Neuronal stem cell (in vitro differentiated cells): ENCODE data around the gene GRID1.

Experiments used
- DNase-seq: peaks from one replicate; pipeline ENCODE4 v3.0.0-alpha.2; 2013; ENCODE audit warnings: low spot score
- H2AFZ ChIP-seq: one replicate; pipeline ENCODE4 v1.6.1; 2013; ENCODE audit warnings: mild to moderate bottlenecking, low read length, inconsistent platforms
- H2AK5ac ChIP-seq: 2 replicates; pipeline ENCODE4 v1.6.1; 2013; ENCODE audit warnings: low read depth, mild to moderate bottlenecking, inconsistent platforms, low read length, moderate library complexity, mixed read lengths
- H2BK120ac ChIP-seq: 2 replicates; pipeline ENCODE4 v1.6.1; 2013; ENCODE audit warnings: low read depth, mild to moderate bottlenecking, inconsistent platforms, low read length, moderate library complexity, mixed read lengths
- H2BK12ac ChIP-seq: one replicate; pipeline ENCODE4 v1.6.1; 2013; ENCODE audit warnings: low read length, inconsistent platforms
- H2BK15ac ChIP-seq: 2 replicates; pipeline ENCODE4 v1.6.1; 2013; ENCODE audit warnings: mild to moderate bottlenecking, low read length, inconsistent platforms, mixed read lengths
- H2BK5ac ChIP-seq: one replicate; pipeline ENCODE4 v1.6.1; 2013; ENCODE audit warnings: inconsistent platforms, mild to moderate bottlenecking, low read length, moderate library complexity
- H3K14ac ChIP-seq: one replicate; pipeline ENCODE4 v1.6.1; 2013; ENCODE audit warnings: low read length, inconsistent platforms
- H3K18ac ChIP-seq: 2 replicates; pipeline ENCODE4 v1.6.1; 2013; ENCODE audit warnings: low read length, inconsistent platforms
- H3K23ac ChIP-seq: 2 replicates; pipeline ENCODE4 v1.6.1; 2013; ENCODE audit warnings: low read depth, mild to moderate bottlenecking, mixed read lengths, low read length, inconsistent platforms; ENCODE audit not compliant: poor library complexity
- H3K27ac ChIP-seq: replicated peaks from 3 replicates; pipeline ENCODE4 v1.5.1; 2013; ENCODE audit warnings: low read length, inconsistent platforms
- H3K27me3 ChIP-seq, 3 experiments: 2 replicates each; pipeline ENCODE4 v1.6.1; 2013; ENCODE audit warnings: low read length in 3 of 3, mild to moderate bottlenecking in 2 of 3, inconsistent platforms in 1 of 3, low read depth in 1 of 3, mixed read lengths in 1 of 3, moderate library complexity in 1 of 3; ENCODE audit not compliant: control insufficient read depth in 3 of 3, insufficient read depth in 3 of 3
- H3K36me3 ChIP-seq, 2 donors: replicated peaks in 1 of 2; 2 replicates each; pipeline ENCODE4 v1.6.1; 2013; ENCODE audit warnings: low read length in 2 of 2; ENCODE audit not compliant: control insufficient read depth in 2 of 2, insufficient read depth in 2 of 2
- H3K4ac ChIP-seq: 2 replicates; pipeline ENCODE4 v1.6.1; 2013; ENCODE audit warnings: inconsistent platforms, mild to moderate bottlenecking, low read length, moderate library complexity
- H3K4me1 ChIP-seq, 2 donors: 1 replicate in 1 of 2; 2 replicates in 1 of 2; pipeline ENCODE4 v1.6.1; 2013; ENCODE audit warnings: low read length in 2 of 2, low read depth in 1 of 2; ENCODE audit not compliant: control insufficient read depth in 2 of 2, insufficient read depth in 1 of 2
- H3K4me2 ChIP-seq: one replicate; pipeline ENCODE4 v1.6.1; 2013; ENCODE audit warnings: mild to moderate bottlenecking, low read length, inconsistent platforms; ENCODE audit not compliant: insufficient read depth, poor library complexity, severe bottlenecking
- H3K4me3 ChIP-seq, 2 donors: 2 replicates each; pipeline ENCODE4 v1.5.1; 2013; ENCODE audit warnings: low read length in 2 of 2, mild to moderate bottlenecking in 2 of 2, inconsistent platforms in 1 of 2, moderate library complexity in 1 of 2
- H3K79me1 ChIP-seq: one replicate; pipeline ENCODE4 v1.6.1; 2013; ENCODE audit warnings: low read depth, mild to moderate bottlenecking, inconsistent platforms, low read length, moderate library complexity
- H3K9ac ChIP-seq: one replicate; pipeline ENCODE4 v1.6.1; 2013; ENCODE audit warnings: mild to moderate bottlenecking, low read depth, low read length, inconsistent platforms; ENCODE audit not compliant: poor library complexity
- H3K9me3 ChIP-seq, 2 donors: replicated peaks in 1 of 2; 2 replicates each; pipeline versions ENCODE3 to v1.6.1; 2013; ENCODE audit warnings: low read length in 2 of 2, mild to moderate bottlenecking in 2 of 2, inconsistent platforms in 1 of 2, low read depth in 1 of 2, mixed read lengths in 1 of 2, moderate library complexity in 1 of 2; ENCODE audit not compliant: control insufficient read depth in 2 of 2, insufficient read depth in 1 of 2
- H4K8ac ChIP-seq: one replicate; pipeline ENCODE4 v1.6.1; 2013; ENCODE audit warnings: low read depth, mild to moderate bottlenecking, inconsistent platforms, low read length, moderate library complexity
- H4K91ac ChIP-seq: one replicate; pipeline ENCODE4 v1.6.1; 2013; ENCODE audit warnings: low read length, low read depth, mild to moderate bottlenecking, inconsistent platforms; ENCODE audit not compliant: poor library complexity
- WGBS, 2 donors: extraction: QIAGEN DNeasy Blood & Tissue Kit; methylation state at CpG; one replicate each; pipeline ENCODE4 v1.1.7; 2013; ENCODE audit warnings: missing lambda C conversion rate in 2 of 2, mixed read lengths in 1 of 2; ENCODE audit not compliant: insufficient read length in 2 of 2, insufficient replicate concordance in 1 of 2; ENCODE audit errors: extremely low coverage in 2 of 2; 5-methylcytosine and 5-hydroxymethylcytosine counted together

Gene GRID1

GRCh38 chr10:86205306-86206239 is 161.0 kb downstream of the GRID1 start:
- Histone ChIP-seq H3K27ac (no peak overlapping the region), H2BK12ac (no peak overlapping the region), H3K4me1 (no peaks in the 10 kb centered on the region), H3K36me3 (no peaks in the 10 kb centered on the region), H3K18ac (no peak overlapping the region), H4K8ac (no peak overlapping the region), H2BK120ac (no peak overlapping the region), H3K4me2 (no peak overlapping the region), H2AFZ (no peak overlapping the region), H2BK15ac (no peak overlapping the region), H3K14ac (no peak overlapping the region), H2BK5ac (no peak overlapping the region), H3K23ac (peak overlapping the region; percentile 37), H3K4ac (no peak overlapping the region), H3K9ac (no peak overlapping the region), H3K9me3 (no peaks in the 10 kb centered on the region), H3K27me3 (no peaks in the 10 kb centered on the region), H3K4me3 (no peak overlapping the region), H3K79me1 (no peaks in the 10 kb centered on the region), H2AK5ac (no peak overlapping the region), H4K91ac (no peak overlapping the region)
- DNase-seq, result no peak
- no CpG with 5 or more reads among the region's 7 CpGs for WGBS, 2 donors

GRCh38 chr10:86204421-86205305 is 161.9 kb downstream of the GRID1 start:
- H3K27ac ChIP-seq, result no peak overlapping the region
- no peaks in the 10 kb centered on the region for H3K4me1 ChIP-seq
- WGBS, 2 donors, result no CpG with 5 or more reads among the region's 9 CpGs
- H2BK15ac ChIP-seq, result no peak overlapping the region
- H2BK12ac ChIP-seq, result no peak overlapping the region
- H3K4ac ChIP-seq, result no peak overlapping the region
- H3K4me2 ChIP-seq, result no peak overlapping the region
- H3K79me1 ChIP-seq, result no peaks in the 10 kb centered on the region
- H3K27me3 ChIP-seq, result no peaks in the 10 kb centered on the region
- H3K14ac ChIP-seq, result no peak overlapping the region
- H4K8ac ChIP-seq, result no peak overlapping the region
- H3K23ac ChIP-seq, result peak overlapping the region; percentile 37
- H3K9me3 ChIP-seq, result no peaks in the 10 kb centered on the region
- H3K4me3 ChIP-seq, result no peak overlapping the region
- H2AK5ac ChIP-seq, result no peak overlapping the region
- no peaks in the 10 kb centered on the region for H3K36me3 ChIP-seq
- no peak overlapping the region for H2BK5ac ChIP-seq
- H3K18ac ChIP-seq, result no peak overlapping the region
- H3K9ac ChIP-seq, result peak overlapping the region; percentile 1
- H4K91ac ChIP-seq, result no peak overlapping the region
- no peak for DNase-seq
- H2BK120ac ChIP-seq, result no peak overlapping the region
- no peak overlapping the region for H2AFZ ChIP-seq

GRCh38 chr10:86203162-86203905 is 163.3 kb downstream of the GRID1 start:
- no peak overlapping the region for H3K4ac ChIP-seq
- H3K9me3 ChIP-seq, result no peaks in the 10 kb centered on the region
- no peaks in the 10 kb centered on the region for H3K36me3 ChIP-seq
- H4K8ac ChIP-seq, result no peak overlapping the region
- no peak overlapping the region for H3K4me2 ChIP-seq
- H3K27ac ChIP-seq, result no peak overlapping the region
- no peak overlapping the region for H2BK5ac ChIP-seq
- H2AFZ ChIP-seq, result no peak overlapping the region
- no peak overlapping the region for H4K91ac ChIP-seq
- H2BK120ac ChIP-seq, result no peak overlapping the region
- no peak overlapping the region for H2BK15ac ChIP-seq
- no peaks in the 10 kb centered on the region for H3K27me3 ChIP-seq
- DNase-seq, result peak; percentile 57
- H3K18ac ChIP-seq, result no peak overlapping the region
- no peak overlapping the region for H3K23ac ChIP-seq
- no peak overlapping the region for H2BK12ac ChIP-seq
- WGBS, 2 donors, result no CpG with 5 or more reads among the region's 11 CpGs
- H3K4me1 ChIP-seq, result no peaks in the 10 kb centered on the region
- H3K79me1 ChIP-seq, result no peaks in the 10 kb centered on the region
- H3K14ac ChIP-seq, result no peak overlapping the region
- H3K4me3 ChIP-seq, result no peak overlapping the region
- H2AK5ac ChIP-seq, result no peak overlapping the region
- no peak overlapping the region for H3K9ac ChIP-seq
